HTERT RPE-1 (cell line): ENCODE measurements around the gene SOD1.
"Not testable (repeated sequence)": the region's sequence is repeated elsewhere in the genome, so short reads cannot be mapped to it uniquely, and the experiment has no call there.

Source experiments
- in situ Hi-C: fragments of 300-500 bp; cut with MboI; formaldehyde crosslinking; loops from 4 replicates; pipeline ENCODE4 v1.14.3; 2020; ENCODE audit warnings: low sequenced_read_pairs

Gene SOD1

DNA sequence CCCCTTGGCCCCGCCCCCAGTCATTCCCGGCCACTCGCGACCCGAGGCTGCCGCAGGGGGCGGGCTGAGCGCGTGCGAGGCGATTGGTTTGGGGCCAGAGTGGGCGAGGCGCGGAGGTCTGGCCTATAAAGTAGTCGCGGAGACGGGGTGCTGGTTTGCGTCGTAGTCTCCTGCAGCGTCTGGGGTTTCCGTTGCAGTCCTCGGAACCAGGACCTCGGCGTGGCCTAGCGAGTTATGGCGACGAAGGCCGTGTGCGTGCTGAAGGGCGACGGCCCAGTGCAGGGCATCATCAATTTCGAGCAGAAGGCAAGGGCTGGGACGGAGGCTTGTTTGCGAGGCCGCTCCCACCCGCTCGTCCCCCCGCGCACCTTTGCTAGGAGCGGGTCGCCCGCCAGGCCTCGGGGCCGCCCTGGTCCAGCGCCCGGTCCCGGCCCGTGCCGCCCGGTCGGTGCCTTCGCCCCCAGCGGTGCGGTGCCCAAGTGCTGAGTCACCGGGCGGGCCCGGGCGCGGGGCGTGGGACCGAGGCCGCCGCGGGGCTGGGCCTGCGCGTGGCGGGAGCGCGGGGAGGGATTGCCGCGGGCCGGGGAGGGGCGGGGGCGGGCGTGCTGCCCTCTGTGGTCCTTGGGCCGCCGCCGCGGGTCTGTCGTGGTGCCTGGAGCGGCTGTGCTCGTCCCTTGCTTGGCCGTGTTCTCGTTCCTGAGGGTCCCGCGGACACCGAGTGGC lies at the start of gene SOD1:
SOD1 (plus strand) TSS at position 158 of the 723 bp plus-strand sequence; CDS start at position 235, 77 bp downstream.
- in situ Hi-C loops = no loop called here

DNA sequence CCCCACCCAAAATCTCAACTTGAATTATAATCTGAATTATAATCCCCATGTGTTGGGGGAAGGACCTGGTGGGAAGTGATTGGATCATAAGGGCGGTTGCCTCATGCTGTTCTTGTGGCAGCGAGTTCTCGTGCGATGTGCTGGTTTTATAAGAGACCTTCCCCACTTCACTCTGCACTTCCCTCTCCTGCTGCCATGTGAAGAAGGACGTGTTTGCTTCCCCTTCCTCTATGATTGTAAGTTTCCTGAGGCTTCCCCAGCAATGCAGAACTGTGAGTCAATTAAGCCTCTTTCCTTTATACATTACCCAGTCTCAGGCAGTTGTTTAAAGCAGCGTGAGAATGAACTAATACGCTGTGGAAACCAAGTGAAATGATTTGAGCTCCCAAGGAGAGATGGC lies 48.0 kb upstream of the SOD1 start:
- in situ Hi-C loops = no loop called here

DNA sequence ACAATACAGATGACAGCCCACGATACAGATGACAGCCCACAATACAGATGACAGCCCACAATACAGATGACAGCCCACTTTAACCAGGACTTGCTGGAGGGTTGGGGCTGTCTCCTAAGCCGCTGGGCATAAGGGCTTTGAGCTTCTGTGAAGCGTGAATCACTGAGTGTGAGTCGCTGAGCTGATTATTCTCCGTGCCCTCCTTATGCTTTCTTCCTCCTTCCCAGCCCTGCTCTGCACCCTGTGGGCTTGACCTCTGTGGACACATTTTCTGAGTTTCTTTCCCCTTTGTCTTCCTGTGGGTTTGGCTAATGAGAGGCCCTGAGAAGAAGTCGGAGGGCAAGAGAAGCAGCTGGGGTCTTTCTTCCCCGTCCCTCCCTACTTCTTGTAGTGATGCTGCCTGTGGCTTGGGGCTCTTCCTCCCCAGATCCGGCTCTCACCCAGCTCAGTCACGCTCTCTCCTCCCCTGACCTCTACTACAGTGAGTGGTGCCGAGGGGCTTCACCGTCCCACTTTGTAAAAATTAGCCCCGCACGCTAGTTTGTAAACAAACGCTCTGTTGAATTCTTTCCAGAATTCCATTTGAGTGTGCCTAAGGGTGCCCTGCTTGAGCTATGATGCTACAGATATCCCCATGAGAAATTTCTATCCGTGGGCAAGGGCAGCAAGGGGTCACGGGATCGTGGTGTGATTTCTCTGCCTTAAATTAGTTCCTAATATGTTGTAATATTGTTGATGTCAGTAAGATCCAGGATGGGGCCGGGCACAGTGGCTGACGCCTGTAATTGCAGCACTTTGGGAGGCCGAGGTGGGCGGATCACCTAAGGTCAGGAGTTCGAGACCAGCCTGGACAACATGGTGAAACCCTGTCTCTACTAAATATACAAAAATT lies 46.4 kb upstream of the SOD1 start:
- in situ Hi-C loops = no loop called here

DNA sequence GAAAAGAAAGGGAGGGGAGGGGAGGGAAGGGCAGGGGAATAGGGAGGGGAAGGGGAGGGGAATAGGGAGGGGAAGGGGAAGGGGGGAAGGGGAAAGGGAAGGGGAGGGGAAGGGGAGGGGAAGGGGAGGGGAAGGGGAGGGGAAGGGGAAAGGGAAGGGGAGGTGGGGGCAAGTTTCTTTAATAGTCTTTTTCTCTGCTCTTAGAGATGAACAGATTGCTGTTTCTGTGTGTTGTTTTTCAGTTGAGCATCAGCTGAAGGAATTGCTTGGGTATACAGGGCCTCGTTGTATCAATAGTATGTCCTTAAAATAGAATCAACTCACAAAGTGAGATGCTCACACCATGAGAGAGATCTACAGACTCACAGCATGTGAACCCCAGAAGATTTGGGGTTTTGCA lies 44.8 kb upstream of the SOD1 start:
- in situ Hi-C loops = no loop called here

DNA sequence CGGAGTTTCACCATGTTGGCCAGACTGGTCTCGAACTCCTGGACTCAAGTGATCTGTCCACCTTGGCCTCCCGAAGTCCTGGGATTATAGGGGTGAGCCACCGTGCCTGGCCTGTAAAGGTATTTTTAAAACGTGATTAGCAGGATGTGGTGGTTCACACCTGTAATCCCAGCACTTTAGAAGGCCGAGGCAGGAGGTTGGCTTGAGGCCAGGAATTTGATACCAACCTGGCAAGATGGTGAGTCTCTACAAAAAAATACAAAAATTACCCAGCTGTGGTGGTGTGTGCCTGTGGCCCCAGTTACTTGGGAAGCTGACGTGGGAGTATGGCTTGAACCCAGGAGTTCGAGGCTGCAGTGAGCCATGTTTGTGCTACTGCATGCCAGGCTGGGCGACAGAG lies 43.3 kb upstream of the SOD1 start:
- in situ Hi-C loops = no loop called here

DNA sequence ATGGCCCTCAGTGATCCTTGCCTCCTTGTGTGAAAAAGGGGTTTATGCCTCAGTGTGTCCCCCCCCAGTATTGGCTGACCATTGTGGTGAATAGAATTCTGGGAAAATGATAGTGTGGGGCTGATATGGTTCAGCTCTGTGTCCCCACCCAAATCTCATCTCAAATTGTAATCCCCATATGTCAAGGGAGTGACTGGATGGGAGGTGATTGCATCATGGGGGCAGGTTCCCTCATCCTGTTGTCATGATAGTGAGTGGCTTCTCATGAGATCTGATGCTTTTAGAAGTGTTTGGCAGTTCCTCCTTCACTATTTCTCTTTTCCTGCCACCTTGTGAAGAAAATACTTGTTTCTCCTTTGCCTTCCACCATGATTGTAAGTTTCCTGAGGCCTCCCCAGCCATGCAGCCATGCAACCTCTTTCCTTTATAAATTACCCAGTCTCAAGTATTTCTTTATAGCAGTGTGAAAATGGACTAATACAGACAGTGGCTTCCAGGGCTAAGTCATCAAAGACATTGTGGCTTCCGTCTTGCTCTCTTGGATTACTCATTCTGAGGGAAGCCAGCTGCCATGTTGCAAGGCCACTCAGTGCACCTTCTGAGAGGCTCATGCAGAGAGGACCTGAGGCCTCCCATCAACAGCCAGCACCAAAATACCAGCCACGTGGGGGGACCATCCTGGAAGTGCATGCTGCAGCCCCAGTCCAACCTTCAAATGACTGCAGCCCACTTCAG lies 40.6 kb upstream of the SOD1 start:
- in situ Hi-C loops = no loop called here

DNA sequence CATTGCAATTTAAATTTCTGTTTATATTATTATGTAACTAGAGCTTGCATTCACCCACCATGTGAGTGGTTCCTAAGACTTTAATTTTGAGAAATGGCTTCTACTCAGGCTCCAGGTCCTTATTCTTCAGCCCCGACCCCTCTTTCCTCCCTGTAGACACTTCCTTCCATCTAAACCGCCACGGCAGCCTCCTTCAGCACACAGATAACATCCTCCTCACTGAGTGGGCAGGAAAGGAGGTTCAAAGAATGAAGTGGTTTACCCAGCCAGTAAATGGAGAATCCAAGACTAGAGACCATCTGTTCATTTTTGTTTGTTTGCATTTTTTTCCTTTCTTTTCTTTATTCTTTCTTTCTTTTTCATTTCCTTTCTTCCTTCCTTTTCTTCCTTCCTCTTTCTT lies 37.1 kb upstream of the SOD1 start:
- in situ Hi-C loops = no loop called here

DNA sequence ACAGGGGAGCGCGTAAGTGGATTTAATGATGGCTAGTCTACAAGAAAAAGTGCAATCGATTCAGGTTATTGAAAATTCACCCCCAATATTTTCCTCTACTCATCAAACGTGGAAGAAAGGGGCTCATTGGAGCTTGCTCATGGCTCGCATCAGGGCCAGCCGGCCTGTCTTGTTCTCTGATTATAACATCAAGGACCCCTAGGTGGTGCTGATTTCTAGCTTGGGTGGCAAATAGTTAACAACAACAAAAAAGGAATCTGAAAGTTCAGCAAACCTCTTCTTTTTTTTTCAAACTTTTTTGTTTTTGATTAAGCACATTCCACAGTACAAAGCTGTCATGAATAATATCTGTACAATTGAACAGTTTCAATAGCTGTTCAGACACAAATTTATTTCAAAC lies 35.8 kb upstream of the SOD1 start:
- in situ Hi-C loops = no loop called here

DNA sequence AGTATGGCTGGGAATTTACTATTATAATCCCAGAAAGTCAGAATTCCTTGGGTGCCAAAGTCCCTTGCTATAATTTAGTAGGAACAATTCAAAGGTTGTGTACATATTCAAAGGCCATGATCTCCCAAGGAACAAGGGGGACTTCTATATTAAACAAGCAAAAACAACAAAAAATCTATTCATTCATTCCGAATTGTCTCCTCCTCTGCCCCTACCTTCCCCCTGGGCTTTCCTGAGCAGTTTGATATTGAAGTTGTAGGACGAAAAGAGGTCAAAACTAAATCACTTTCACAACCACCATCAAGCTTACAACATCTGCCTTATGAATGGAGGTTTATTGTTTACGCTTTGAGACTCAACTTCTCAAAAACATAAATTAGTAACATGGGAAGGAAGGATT lies 35.3 kb upstream of the SOD1 start:
- in situ Hi-C loops = no loop called here

DNA sequence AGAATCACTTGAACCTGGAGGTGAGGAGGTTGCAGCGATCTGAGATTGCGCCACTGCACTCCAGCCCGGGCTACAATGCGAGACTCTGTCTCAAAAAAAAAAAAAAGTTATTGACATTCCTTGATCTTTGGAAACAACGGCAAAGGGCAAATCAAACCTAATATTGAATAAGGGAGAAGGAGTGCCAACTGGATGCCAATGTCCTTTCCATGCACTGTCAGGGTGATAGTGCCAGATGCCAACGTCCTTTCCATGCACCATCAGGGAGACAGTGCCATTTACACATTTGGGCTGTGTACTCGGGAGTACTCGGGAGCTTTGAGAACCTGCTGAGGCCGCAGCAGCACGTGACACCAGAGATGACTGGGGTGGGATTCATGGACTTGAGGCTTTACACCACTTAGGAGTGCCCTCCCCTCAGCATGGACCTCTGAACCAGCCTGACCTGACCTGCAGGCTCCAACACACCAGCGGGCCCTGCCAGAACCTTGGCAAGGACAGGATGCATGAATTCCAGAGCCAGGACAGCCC lies 34.5 kb upstream of the SOD1 start:
- in situ Hi-C loops = no loop called here

DNA sequence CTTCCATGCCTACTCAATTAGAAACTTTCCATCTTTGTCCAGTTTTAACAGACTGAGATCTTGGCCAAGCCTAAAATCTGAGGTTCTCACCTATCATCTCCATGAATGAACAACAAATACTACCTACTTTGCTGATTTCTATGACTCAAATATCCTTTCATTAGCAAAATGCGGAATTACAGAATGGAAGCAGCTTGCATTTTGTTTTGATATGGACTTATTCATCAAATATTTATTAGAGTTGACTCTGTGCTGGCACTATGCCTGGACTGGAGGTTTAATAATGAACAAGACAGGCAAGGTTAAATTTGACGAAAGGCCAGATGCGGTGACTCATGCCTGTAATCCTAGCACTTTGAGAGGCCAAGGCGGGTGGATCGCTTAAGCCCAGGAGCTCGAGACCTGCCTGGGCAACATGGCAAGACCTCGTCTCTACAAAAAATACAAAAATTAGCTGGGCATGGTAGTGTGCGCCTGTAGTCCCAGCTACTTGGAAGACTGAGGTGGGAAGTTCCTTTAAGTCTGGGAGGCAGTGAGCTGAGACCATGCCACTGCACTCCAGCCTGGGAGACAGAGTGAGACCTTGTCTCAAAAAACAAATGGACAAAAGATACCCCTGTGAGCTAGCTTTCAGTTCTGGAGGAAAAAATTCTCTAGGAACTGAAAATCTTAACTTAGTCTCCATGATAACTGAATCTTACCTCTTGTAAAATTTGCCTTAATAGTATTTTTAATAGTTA lies 29.4 kb upstream of the SOD1 start:
- in situ Hi-C loops = no loop called here

DNA sequence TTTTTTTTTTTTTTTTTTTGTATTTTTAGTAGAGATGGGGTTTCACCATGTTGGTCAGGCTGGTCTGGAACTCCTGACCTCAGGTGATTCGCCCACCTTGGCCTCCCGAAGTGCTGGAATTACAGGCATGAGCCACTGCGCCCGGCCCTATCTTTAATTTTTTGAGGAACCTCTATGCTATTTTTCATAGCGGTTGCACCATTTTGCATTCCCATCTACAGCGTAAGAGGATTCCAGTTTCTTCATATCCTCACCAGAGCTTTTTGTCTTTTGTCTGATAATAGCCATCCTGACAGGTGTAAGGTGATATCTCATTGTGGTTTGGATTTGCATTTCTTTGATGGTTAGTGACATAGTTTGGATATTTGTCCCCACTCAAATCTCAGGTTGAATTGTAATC lies 27.6 kb upstream of the SOD1 start:
- in situ Hi-C loops = not testable (repeated sequence)

DNA sequence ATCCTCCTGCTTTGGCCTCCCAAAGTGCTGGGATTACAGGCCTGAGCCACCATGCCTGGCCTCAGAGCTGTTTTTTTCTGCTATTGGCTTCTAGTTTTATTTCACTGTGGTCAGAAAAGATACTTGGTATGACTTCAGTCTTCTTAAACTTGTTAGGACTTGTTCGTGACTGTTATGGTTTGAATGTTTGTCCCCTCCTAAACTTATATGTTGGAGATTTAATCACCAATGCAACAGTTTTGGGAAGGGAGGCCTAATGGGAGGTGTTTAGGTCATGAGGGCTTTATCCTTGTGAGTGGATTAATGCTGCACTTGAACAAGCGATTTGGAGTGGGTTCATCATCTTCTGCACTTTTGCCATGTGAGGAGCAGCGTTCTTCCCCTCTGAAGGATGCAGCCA lies 24.5 kb upstream of the SOD1 start:
- in situ Hi-C loops = no loop called here

DNA sequence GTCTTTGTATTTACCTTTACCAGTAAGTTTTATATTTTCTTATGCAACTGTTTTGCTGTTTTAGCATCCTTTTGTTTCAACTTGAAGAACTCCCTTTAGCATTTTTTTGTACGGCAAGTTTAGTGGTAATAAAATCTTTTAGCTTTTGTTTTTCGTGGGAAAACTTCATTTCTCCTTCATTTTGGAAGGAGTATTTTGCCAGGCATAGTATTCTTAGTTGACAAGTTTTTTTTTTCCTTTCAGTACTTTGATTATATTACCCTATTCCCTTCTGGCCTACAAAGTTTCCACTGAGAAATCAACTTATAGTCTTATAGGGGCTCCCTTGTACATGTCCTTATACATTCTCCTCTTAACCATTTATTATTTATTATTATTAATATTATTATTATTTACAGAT lies 22.6 kb upstream of the SOD1 start:
- in situ Hi-C loops = no loop called here

DNA sequence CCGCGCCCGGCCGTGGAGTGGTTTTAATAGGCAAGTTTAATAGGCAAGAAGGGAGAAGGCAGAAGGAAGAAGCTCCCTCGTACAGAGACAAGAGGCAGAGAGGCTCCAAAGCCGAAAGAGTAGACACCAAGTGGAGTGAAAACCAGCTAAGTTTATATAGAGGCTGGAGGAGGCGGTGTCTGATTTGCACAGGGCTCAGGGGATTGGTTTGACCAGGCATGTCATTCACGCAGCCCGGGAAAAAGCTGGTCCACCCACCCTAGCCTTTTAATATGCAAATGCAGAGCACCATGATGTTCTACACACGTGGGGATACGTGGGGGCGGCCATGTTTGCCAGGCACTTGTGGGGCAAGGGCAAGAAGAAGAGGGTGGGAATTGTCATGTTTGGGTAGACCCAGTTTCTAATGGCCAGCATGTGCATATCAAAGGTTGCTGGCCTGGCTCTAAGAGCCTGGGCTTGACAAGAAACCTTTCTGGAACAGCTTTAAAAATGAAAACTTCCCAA lies 18.0 kb upstream of the SOD1 start:
- in situ Hi-C loops = no loop called here

DNA sequence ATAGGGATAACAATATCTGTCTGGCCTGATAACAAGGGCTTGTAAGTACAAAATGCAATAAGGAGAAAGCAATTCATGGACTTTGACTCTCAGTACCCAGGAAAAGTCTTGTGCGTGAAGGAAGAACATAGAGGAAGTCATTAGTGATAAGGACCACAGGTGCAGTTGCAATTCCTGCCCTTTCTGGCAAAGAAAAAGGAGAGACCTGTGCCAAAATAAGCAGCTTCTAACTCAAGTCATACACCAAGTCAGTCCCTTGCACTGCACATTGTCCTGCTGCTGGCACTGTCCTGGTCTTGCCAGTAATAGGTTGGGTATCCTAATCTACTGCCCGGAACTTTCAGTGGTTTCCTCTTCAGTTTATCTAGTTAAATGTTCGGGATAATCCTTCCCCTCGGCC lies 14.8 kb upstream of the SOD1 start:
- in situ Hi-C loops = no loop called here

DNA sequence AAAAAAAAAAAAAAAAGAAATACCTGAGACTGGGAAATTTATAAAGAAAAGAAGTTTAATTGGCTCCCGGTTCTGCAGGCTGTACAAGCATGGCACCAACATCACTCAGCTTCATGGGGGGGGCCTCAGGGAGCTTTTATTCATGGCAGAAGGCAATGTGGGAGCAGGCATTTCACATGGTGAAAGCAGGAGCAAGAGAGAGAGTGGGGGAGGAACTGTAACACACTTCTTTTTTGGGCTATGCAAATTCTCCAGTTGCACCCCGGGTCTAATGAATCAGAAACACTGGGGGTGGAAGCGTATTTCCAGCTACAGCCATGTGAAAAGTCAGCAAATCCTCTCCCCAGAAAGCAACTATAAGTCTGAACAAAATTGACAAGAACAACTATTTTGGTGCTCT lies 11.8 kb upstream of the SOD1 start:
- in situ Hi-C loops = no loop called here

DNA sequence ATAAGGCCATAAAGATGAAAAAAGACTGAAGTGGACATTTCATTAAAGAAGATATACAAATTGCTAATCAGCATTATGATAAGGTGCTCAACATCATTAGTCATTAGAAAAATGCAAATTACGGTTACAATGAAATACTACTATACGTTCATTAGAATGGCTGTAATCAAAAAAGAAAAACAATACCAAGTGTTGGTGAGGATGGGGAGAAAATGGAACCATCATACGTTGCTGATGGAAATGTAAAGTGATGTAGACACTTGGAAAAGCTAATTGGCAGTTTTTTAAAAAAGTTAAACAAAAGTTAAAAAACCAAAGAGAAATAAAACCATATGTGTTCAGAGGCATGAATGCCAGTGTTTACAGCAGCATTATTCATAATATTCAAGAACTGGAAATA lies 8.6 kb upstream of the SOD1 start:
- in situ Hi-C loops = no loop called here

DNA sequence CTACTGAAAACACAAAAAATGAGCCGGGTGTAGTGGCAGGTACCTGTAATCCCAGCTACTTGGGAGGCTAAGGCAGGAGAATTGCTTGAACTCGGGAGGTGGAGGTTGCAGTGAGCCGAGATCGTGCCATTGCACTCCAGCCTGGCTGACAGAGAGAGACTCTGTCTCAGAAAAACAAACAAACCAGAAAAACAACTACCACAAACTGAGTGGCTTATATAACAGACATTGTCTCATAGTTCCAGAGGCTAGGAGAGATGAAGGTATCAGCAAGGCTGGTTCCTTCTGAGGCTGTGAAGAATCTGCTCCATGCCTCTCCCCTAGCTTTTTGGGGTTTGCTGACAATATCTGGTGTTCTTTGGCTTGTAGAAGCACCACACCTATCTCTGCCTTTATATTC lies 8.0 kb upstream of the SOD1 start:
- in situ Hi-C loops = not testable (repeated sequence)

DNA sequence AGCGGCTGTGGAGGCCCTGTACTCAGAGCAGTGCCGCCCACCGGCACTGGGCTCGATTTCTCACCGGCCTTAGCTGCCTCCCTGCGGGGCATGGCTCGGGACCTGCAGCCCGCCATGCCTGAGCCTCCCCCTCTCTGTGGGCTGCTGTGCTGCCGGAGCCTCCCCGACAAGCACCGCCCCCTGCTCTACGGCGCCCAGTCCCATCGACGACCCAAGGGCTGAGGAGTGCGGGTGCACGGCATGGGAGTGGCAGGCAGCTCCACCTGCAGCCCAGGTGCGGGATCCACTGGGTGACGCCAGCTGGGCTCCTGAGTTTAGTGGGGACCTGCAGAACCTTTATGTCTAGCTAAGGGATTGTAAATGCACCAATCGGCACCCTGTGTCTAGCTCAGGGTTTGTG lies 5.2 kb upstream of the SOD1 start:
- in situ Hi-C loops = no loop called here
